ENCODE data around the gene HPDL.

DNA sequence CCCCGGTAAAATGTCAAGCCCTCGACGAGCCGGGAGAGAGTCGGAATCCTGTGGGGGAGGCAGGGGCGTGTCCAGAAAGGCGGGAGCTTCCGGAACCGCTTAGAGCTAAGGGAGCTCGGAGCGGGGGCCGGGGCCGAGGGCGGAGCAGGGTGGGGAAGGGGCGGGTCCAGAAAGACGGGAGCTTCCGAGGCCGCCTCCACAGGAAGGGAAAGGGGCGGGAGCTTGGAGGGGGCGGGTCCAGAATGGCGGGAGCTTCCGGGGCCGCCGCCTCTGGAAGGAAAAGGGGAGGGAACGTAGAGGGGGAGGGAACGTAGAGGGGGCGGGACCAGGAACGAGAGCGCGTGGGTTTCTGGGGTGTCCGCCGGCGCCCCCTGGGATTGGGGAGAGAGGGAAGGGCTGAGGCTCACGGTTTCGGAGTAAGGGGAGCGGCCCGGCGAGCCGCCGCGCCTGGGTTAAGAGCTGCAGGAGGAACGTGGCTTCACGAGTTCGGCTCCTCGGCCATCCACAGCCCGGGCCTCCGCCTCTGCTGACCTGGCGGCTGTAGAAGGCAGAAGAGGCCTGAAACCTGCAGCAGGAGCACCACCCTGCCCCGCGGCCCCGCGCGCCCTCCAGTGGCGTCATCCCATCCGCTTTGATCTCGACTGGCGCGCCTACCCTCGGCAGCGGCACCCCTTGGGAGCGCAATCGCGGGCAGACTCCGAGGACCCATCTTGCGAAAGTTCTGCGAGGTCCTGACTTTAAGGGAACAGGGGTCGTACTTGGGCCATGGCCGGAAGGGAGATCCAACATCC, 23.0 kb upstream of the HPDL start:
- TF ChIP-seq, protein P1, sequence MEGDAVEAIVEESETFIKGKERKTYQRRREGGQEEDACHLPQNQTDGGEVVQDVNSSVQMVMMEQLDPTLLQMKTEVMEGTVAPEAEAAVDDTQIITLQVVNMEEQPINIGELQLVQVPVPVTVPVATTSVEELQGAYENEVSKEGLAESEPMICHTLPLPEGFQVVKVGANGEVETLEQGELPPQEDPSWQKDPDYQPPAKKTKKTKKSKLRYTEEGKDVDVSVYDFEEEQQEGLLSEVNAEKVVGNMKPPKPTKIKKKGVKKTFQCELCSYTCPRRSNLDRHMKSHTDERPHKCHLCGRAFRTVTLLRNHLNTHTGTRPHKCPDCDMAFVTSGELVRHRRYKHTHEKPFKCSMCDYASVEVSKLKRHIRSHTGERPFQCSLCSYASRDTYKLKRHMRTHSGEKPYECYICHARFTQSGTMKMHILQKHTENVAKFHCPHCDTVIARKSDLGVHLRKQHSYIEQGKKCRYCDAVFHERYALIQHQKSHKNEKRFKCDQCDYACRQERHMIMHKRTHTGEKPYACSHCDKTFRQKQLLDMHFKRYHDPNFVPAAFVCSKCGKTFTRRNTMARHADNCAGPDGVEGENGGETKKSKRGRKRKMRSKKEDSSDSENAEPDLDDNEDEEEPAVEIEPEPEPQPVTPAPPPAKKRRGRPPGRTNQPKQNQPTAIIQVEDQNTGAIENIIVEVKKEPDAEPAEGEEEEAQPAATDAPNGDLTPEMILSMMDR (IDR thresholded peaks at IDR 0.05): peak; percentile 42 to 73 (median 62)
- peak in 2 of 4 donors; percentile 48 to 71 for TF ChIP-seq POLR2A (IDR thresholded peaks at IDR 0.05)

All from esophagus squamous epithelium (tissue), 4 donors.